Measurements from ENCODE around the gene NTM. TPM values are rescaled to one million over a fixed set of nuclear protein-coding genes. Genes with fewer than 3 reads are reported as not detected.

The NTM gene
- total RNA-seq, 4 donors from 2014 or later: 1.4 to 5.7 TPM; not detected in 2

GRCh38 chr11:132050577-132051165 lies 680.3 kb downstream of the NTM start:
- intact Hi-C loops (cut with DNase I; ENCODE audit: low total_unique reads): no loop called here
- Histone ChIP-seq H3K27me3 (no peaks in the 10 kb centered on the region), H3K4me3 (no peak overlapping the region), H3K4me1 (no peaks in the 10 kb centered on the region), H3K9me3 (no peaks in the 10 kb centered on the region), H3K27ac (no peak overlapping the region), H3K36me3 (no peaks in the 10 kb centered on the region)
- TF ChIP-seq CTCF (IDR thresholded peaks at IDR 0.05) (no peak), POLR2A (IDR thresholded peaks at IDR 0.05) (no peak)
- no peak for DNase-seq

- Histone ChIP-seq H3K9me3 (no peaks in the 10 kb centered on the region), H3K4me1 (no peaks in the 10 kb centered on the region), H3K27me3 (no peaks in the 10 kb centered on the region), H3K27ac (no peak overlapping the region), H3K4me3 (no peak overlapping the region), H3K36me3 (no peaks in the 10 kb centered on the region)
- TF ChIP-seq CTCF (IDR thresholded peaks at IDR 0.05) (no peak), POLR2A (IDR thresholded peaks at IDR 0.05) (no peak)
- intact Hi-C loops (cut with DNase I; ENCODE audit: low total_unique reads): no loop called here
- no peak for DNase-seq
These were observed 681.3 kb downstream of the NTM start for GRCh38 chr11:132051704-132052103.

DNA sequence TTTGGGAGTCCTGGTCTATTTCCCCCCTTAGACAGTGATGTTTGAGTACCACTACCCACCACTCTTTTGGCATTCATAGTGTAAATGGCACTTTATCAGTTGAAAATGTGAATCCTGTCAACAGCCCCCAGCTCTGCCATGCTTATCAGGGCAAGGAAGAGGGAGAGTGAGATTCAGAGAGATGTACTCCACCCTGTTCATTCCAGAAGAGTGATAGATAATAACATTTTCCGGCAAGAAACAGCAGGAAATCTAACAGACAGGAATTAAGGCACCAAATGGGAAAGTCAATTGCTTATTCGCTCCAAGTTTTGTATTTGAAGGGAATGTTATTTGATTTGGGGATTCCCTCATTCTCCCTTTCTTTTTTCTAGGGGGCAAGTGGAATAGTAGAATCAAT lies 681.9 kb downstream of the NTM start:
- Histone ChIP-seq H3K27me3 (no peaks in the 10 kb centered on the region), H3K9me3 (no peaks in the 10 kb centered on the region), H3K4me3 (no peak overlapping the region), H3K36me3 (no peaks in the 10 kb centered on the region), H3K4me1 (no peaks in the 10 kb centered on the region), H3K27ac (no peak overlapping the region)
- DNase-seq: no peak
- no peak for TF ChIP-seq POLR2A (IDR thresholded peaks at IDR 0.05)
- TF ChIP-seq CTCF (IDR thresholded peaks at IDR 0.05): no peak
- intact Hi-C loops (cut with DNase I; ENCODE audit: low total_unique reads): no loop called here

DNA sequence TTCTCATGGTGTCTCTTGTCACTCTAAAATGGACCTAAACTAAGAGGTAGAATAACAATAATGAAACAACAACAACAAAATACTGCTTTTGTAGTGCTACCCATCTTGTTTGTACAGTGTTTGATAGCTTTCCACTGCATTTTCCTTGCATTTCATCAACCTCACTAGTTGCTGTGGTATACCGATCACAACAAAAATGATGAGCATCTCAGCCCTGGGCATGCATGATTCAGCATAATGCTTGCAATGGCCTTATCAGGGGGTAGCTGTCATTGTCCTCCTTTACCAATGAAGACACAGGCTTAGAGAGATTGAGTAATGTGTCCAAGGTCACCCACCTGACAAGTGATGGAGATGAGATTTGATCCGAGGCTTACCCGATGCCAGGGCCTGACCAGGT lies 682.5 kb downstream of the NTM start:
- Histone ChIP-seq H3K4me3 (no peak overlapping the region), H3K4me1 (no peaks in the 10 kb centered on the region), H3K9me3 (no peaks in the 10 kb centered on the region), H3K36me3 (no peaks in the 10 kb centered on the region), H3K27me3 (no peaks in the 10 kb centered on the region), H3K27ac (no peak overlapping the region)
- DNase-seq: no peak
- intact Hi-C loops (cut with DNase I; ENCODE audit: low total_unique reads): no loop called here
- no peak for TF ChIP-seq CTCF (IDR thresholded peaks at IDR 0.05)
- TF ChIP-seq POLR2A (IDR thresholded peaks at IDR 0.05): no peak

DNA sequence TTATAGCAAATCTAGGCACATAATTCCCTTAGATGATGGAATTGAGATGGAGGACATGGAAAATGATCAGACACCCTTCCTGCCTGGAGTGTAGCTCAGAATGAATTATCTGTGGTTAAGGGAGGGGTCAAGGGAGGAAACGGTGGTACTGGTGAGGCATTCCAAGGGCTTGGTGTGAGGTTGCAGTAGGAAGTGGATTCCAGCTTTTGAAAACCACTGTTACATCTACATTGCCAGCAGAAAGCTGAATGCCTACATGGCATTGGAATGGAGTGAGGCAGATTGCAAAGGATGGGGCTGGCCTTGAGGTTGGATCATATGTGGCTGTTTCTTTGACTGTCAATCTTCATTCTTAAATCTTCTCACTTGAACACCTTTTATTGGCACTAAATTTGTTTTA lies 684.4 kb downstream of the NTM start:
- intact Hi-C loops (cut with DNase I; ENCODE audit: low total_unique reads): no loop called here
- H3K27ac ChIP-seq: no peak overlapping the region

More for the DNA sequence above, 684.4 kb downstream of the NTM start:
- Histone ChIP-seq H3K27me3 (no peaks in the 10 kb centered on the region), H3K4me1 (no peaks in the 10 kb centered on the region), H3K4me3 (no peak overlapping the region), H3K36me3 (no peaks in the 10 kb centered on the region), H3K9me3 (no peaks in the 10 kb centered on the region)
- TF ChIP-seq POLR2A (IDR thresholded peaks at IDR 0.05) (no peak), CTCF (IDR thresholded peaks at IDR 0.05) (no peak)
- no peak for DNase-seq

Measured in uterus (tissue), 4 donors.